ENCODE data around the gene ALDH1L1. TPM values are rescaled to one million over a fixed set of nuclear protein-coding genes. Genes with fewer than 3 reads are reported as not detected.

ALDH1L1 gene
- total and polyA plus RNA-seq, 2 of the 13 experiments (the other 11 are each of a cell fraction or from before 2014, with no cell fraction given) = 11.2 to 28.7 TPM

GRCh38 chr3:126209741-126210140 lies 29.4 kb upstream of the ALDH1L1 start:
- in situ Hi-C loops (cut with HindIII; ENCODE audit: extremely low pct_ligation_motif_present, low pct_unique_long_range_greater_than_20kb) = loop anchor here (5.0 kb wide), 1 partner anchor 62 kb away; no protein-coding TSS in a partner anchor
- Histone ChIP-seq H3K4me3 (replicated peaks in 1 of 3; ENCODE audit: insufficient read depth in 1 of 3, low read depth in 2 of 3, low read length in 3 of 3) (no peak overlapping the region), H3K36me3 (replicated peaks in 1 of 2; ENCODE audit: control insufficient read depth in 1 of 2, insufficient read depth in 2 of 2, low read length in 2 of 2) (no peaks in the 10 kb centered on the region), H3K4me1 (ENCODE audit: insufficient read depth, low read length) (peaks cover 53% of the 10 kb centered on the region), H3K9ac (ENCODE audit: insufficient read depth, low read depth, low read length) (no peak overlapping the region), H3K4me2 (ENCODE audit: low read depth, low read length) (no peak overlapping the region), H3K79me2 (ENCODE audit: insufficient read depth, low read length) (no peaks in the 10 kb centered on the region), H3K9me3 (ENCODE audit: low read length) (no peaks in the 10 kb centered on the region), H2AFZ (ENCODE audit: low read length) (no peak overlapping the region), H3K27me3 (ENCODE audit: control insufficient read depth in 1 of 2, insufficient read depth in 2 of 2, low read length in 2 of 2) (peaks cover 2 to 26% of the 10 kb centered on the region in 2 experiments; a peak in 3 of 5 replicates), H4K20me1 (ENCODE audit: insufficient read depth, low read length) (no peaks in the 10 kb centered on the region), H3K27ac (ENCODE audit: extremely low read length, insufficient read depth, low read length) (no peak overlapping the region)
- CTCF ChIA-PET (ENCODE audit: low intra/inter-chr PET ratio, low total read pairs) = no interaction called here
- POLR2A ChIA-PET = no interaction called here
- DNase-seq (ENCODE audit: low spot score) (no peak), FAIRE-seq (no peak), ATAC-seq (no peak)
- WGBS (ENCODE audit: low lambda C conversion rate) = 47% methylated on average over 2 of the region's 4 CpGs
- TF ChIP-seq YEATS2 (CRISPR knock-in tag; IDR thresholded peaks at IDR 0.05; ENCODE audit: borderline replicate concordance) (no peak), ZNF674 (CRISPR knock-in tag; IDR thresholded peaks at IDR 0.05; ENCODE audit: low read depth) (no peak), SAFB2 (CRISPR knock-in tag; IDR thresholded peaks at IDR 0.05; ENCODE audit: borderline replicate concordance, low read depth) (no peak)
- intact Hi-C loops (cut with micrococcal nuclease; ENCODE audit: unreplicated experiment) = loop anchor here (10.0 kb wide), 1 partner anchor 235 kb away; no protein-coding TSS in a partner anchor
- no TSS peak for BruUV-seq (replicated peaks)

GRCh38 chr3:126208606-126209256 lies 28.3 kb upstream of the ALDH1L1 start:
- WGBS (ENCODE audit: low lambda C conversion rate) = 57% methylated on average over 10 of the region's 11 CpGs
- intact Hi-C loops (cut with micrococcal nuclease; ENCODE audit: unreplicated experiment) = loop anchor here (10.0 kb wide), 1 partner anchor 234 kb away; no protein-coding TSS in a partner anchor
- DNase-seq (ENCODE audit: low spot score) = peak; percentile 52
- CTCF ChIA-PET (ENCODE audit: low intra/inter-chr PET ratio, low total read pairs) = no interaction called here
- Histone ChIP-seq H3K4me2 (ENCODE audit: low read depth, low read length) (no peak overlapping the region; the same call in 1 of the 2 replicates), H2AFZ (ENCODE audit: low read length) (no peak overlapping the region), H3K27ac (ENCODE audit: extremely low read length, insufficient read depth, low read length) (no peak overlapping the region), H3K9ac (ENCODE audit: insufficient read depth, low read depth, low read length) (no peak overlapping the region), H3K79me2 (ENCODE audit: insufficient read depth, low read length) (no peaks in the 10 kb centered on the region), H3K4me3 (replicated peaks in 1 of 3; ENCODE audit: insufficient read depth in 1 of 3, low read depth in 2 of 3, low read length in 3 of 3) (no peak overlapping the region), H4K20me1 (ENCODE audit: insufficient read depth, low read length) (no peaks in the 10 kb centered on the region), H3K4me1 (ENCODE audit: insufficient read depth, low read length) (peaks cover 51% of the 10 kb centered on the region), H3K27me3 (ENCODE audit: control insufficient read depth in 1 of 2, insufficient read depth in 2 of 2, low read length in 2 of 2) (peaks cover 2 to 17% of the 10 kb centered on the region in 2 experiments; a peak in 2 of 5 replicates), H3K36me3 (replicated peaks in 1 of 2; ENCODE audit: control insufficient read depth in 1 of 2, insufficient read depth in 2 of 2, low read length in 2 of 2) (no peaks in the 10 kb centered on the region), H3K9me3 (ENCODE audit: low read length) (no peaks in the 10 kb centered on the region)
- no peak for ATAC-seq
- FAIRE-seq = no peak
- in situ Hi-C loops (cut with HindIII; ENCODE audit: extremely low pct_ligation_motif_present, low pct_unique_long_range_greater_than_20kb) = no loop called here
- POLR2A ChIA-PET = interaction anchor here (1.4 to 2.1 kb wide), 2 partner anchors 11 to 28 kb away, joined by 6 read pairs; partner anchors contain the start of gene ALDH1L1
- BruUV-seq (replicated peaks) = no TSS peak
- TF ChIP-seq ZNF652 (CRISPR knock-in tag; IDR thresholded peaks at IDR 0.05; ENCODE audit: borderline replicate concordance, low read depth) (no peak), ZNF570 (CRISPR knock-in tag; IDR thresholded peaks at IDR 0.05; ENCODE audit: borderline replicate concordance) (no peak), GFI1 (CRISPR knock-in tag; IDR thresholded peaks at IDR 0.05; ENCODE audit: borderline replicate concordance) (no peak), ZNF143 (CRISPR knock-in tag; IDR thresholded peaks at IDR 0.05) (no peak), ZNF235 (CRISPR knock-in tag; IDR thresholded peaks at IDR 0.05; ENCODE audit: borderline replicate concordance) (no peak), ARID3A (IDR thresholded peaks at IDR 0.05; ENCODE audit: low read depth, low read length) (no peak), RERE (CRISPR knock-in tag; IDR thresholded peaks at IDR 0.05; ENCODE audit: low read depth) (no peak)

Measured in HepG2 (cell line).